ENCODE results near the gene SLC38A11. TPM values are rescaled to one million over a fixed set of nuclear protein-coding genes. Genes with fewer than 3 reads are reported as not detected.

SLC38A11 gene
- total and polyA plus RNA-seq, 2 of the 13 experiments (the other 11 are each of a cell fraction or from before 2014, with no cell fraction given) = 14.0 to 14.3 TPM

GRCh38 chr2:164898475-164898874, 56.9 kb downstream of the SLC38A11 start (continued):
- TF ChIP-seq, protein P1, sequence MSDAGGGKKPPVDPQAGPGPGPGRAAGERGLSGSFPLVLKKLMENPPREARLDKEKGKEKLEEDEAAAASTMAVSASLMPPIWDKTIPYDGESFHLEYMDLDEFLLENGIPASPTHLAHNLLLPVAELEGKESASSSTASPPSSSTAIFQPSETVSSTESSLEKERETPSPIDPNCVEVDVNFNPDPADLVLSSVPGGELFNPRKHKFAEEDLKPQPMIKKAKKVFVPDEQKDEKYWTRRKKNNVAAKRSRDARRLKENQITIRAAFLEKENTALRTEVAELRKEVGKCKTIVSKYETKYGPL (CRISPR knock-in tag; IDR thresholded peaks at IDR 0.05) = 0 out of 2 replicates have a peak, but pooled peaks have one; percentile 19
- TF ChIP-seq, protein P2, sequence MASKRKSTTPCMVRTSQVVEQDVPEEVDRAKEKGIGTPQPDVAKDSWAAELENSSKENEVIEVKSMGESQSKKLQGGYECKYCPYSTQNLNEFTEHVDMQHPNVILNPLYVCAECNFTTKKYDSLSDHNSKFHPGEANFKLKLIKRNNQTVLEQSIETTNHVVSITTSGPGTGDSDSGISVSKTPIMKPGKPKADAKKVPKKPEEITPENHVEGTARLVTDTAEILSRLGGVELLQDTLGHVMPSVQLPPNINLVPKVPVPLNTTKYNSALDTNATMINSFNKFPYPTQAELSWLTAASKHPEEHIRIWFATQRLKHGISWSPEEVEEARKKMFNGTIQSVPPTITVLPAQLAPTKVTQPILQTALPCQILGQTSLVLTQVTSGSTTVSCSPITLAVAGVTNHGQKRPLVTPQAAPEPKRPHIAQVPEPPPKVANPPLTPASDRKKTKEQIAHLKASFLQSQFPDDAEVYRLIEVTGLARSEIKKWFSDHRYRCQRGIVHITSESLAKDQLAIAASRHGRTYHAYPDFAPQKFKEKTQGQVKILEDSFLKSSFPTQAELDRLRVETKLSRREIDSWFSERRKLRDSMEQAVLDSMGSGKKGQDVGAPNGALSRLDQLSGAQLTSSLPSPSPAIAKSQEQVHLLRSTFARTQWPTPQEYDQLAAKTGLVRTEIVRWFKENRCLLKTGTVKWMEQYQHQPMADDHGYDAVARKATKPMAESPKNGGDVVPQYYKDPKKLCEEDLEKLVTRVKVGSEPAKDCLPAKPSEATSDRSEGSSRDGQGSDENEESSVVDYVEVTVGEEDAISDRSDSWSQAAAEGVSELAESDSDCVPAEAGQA (IDR thresholded peaks at IDR 0.05; ENCODE audit: low read depth) = no peak
- TF ChIP-seq, protein P2 (CRISPR knock-in tag; IDR thresholded peaks at IDR 0.05; ENCODE audit: borderline replicate concordance) = no peak
- no peak for TF ChIP-seq MAZ (IDR thresholded peaks at IDR 0.05; ENCODE audit: borderline replicate concordance, low read depth, low read length)
- TF ChIP-seq MAZ (CRISPR knock-in tag; IDR thresholded peaks at IDR 0.05; ENCODE audit: low read depth) = no peak
- TF ChIP-seq, protein P3, sequence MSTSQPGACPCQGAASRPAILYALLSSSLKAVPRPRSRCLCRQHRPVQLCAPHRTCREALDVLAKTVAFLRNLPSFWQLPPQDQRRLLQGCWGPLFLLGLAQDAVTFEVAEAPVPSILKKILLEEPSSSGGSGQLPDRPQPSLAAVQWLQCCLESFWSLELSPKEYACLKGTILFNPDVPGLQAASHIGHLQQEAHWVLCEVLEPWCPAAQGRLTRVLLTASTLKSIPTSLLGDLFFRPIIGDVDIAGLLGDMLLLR (CRISPR knock-in tag; IDR thresholded peaks at IDR 0.05) = no peak
- TF ChIP-seq REL (CRISPR knock-in tag; conservative IDR thresholded peaks at IDR 0.05) = no peak
- no peak for TF ChIP-seq ZNF446 (CRISPR knock-in tag; IDR thresholded peaks at IDR 0.05)
- TF ChIP-seq, protein P4, sequence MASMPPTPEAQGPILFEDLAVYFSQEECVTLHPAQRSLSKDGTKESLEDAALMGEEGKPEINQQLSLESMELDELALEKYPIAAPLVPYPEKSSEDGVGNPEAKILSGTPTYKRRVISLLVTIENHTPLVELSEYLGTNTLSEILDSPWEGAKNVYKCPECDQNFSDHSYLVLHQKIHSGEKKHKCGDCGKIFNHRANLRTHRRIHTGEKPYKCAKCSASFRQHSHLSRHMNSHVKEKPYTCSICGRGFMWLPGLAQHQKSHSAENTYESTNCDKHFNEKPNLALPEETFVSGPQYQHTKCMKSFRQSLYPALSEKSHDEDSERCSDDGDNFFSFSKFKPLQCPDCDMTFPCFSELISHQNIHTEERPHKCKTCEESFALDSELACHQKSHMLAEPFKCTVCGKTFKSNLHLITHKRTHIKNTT (CRISPR knock-in tag; IDR thresholded peaks at IDR 0.05) = no peak
- TF ChIP-seq ZNF556 (CRISPR knock-in tag; IDR thresholded peaks at IDR 0.05; ENCODE audit: borderline replicate concordance) = no peak
- TF ChIP-seq ZNF430 (CRISPR knock-in tag; IDR thresholded peaks at IDR 0.05) = no peak
- TF ChIP-seq BATF2 (CRISPR knock-in tag; IDR thresholded peaks at IDR 0.05) = no peak
- peak; percentile 49; the same call in 1 of the 2 replicates for TF ChIP-seq GFI1 (CRISPR knock-in tag; IDR thresholded peaks at IDR 0.05; ENCODE audit: borderline replicate concordance)
- TF ChIP-seq HOXA5 (CRISPR knock-in tag; IDR thresholded peaks at IDR 0.05) = no peak
- no peak for TF ChIP-seq ZNF20 (CRISPR knock-in tag; IDR thresholded peaks at IDR 0.05)
- TF ChIP-seq ZNF547 (CRISPR knock-in tag; IDR thresholded peaks at IDR 0.05) = no peak
- TF ChIP-seq CCAR2 (optimal IDR thresholded peaks at IDR 0.05; ENCODE audit: low read depth, low read length) = no peak
- TF ChIP-seq, protein P5, sequence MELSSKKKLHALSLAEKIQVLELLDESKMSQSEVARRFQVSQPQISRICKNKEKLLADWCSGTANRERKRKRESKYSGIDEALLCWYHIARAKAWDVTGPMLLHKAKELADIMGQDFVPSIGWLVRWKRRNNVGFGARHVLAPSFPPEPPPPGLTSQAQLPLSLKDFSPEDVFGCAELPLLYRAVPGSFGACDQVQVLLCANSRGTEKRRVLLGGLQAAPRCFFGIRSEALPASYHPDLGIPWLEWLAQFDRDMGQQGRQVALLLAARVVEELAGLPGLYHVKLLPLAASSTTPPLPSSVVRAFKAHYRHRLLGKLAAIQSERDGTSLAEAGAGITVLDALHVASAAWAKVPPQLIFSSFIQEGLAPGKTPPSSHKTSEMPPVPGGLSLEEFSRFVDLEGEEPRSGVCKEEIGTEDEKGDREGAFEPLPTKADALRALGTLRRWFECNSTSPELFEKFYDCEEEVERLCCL (CRISPR knock-in tag; IDR thresholded peaks at IDR 0.05; ENCODE audit: borderline replicate concordance) = no peak
- 0 out of 2 replicates have a peak, but pooled peaks have one; percentile 20 for TF ChIP-seq BRCA1 (CRISPR knock-in tag; IDR thresholded peaks at IDR 0.05)
- no peak for TF ChIP-seq NFATC3 (CRISPR knock-in tag; IDR thresholded peaks at IDR 0.05)
- TF ChIP-seq ZNF75D (CRISPR knock-in tag; IDR thresholded peaks at IDR 0.05; ENCODE audit: borderline replicate concordance) = no peak

All from HepG2 (cell line).